Breast epithelium (tissue), 4 donors: Measurements from ENCODE around the gene SPATA16. TPM values are rescaled to one million over a fixed set of nuclear protein-coding genes. Genes with fewer than 3 reads are reported as not detected.

Source experiments
- DNase-seq, 2 donors: peaks; one replicate each; pipeline ENCODE4 v3.0.0-alpha.2; 2019; ENCODE audit warnings: low spot score in 2 of 2
- H3K27ac ChIP-seq, 2 donors: fragments of 200-600 bp; sonication (generic) in 1 of 2; one replicate each; pipeline ENCODE4 v1.5.1; 2016 to 2019; ENCODE audit warnings: mild to moderate bottlenecking in 1 of 2
- H3K27me3 ChIP-seq, 2 donors: fragments of 200-600 bp; sonication (generic) in 1 of 2; one replicate each; pipeline versions ENCODE4 v1.5.1 to v1.6.0; 2017 to 2019; ENCODE audit warnings: control low read depth in 1 of 2, mild to moderate bottlenecking in 1 of 2
- H3K36me3 ChIP-seq: fragments of 200-600 bp; one replicate; pipeline ENCODE4 v1.5.1; 2019
- H3K4me1 ChIP-seq, 2 donors: fragments of 200-600 bp; sonication (generic); one replicate each; pipeline ENCODE4 v1.5.1; 2016 to 2019; ENCODE audit warnings: control low read depth in 1 of 2
- H3K4me3 ChIP-seq, 3 donors: fragments of 200-600 bp; sonication (generic); 1 replicate in 2 of 3; 2 replicates in 1 of 3; pipeline ENCODE4 v1.5.1; 2016 to 2019; ENCODE audit warnings: mild to moderate bottlenecking in 3 of 3, moderate library complexity in 2 of 3
- H3K9me3 ChIP-seq, 2 donors: fragments of 200-600 bp; sonication (generic) in 1 of 2; one replicate each; pipeline ENCODE4 v1.5.1; 2016 to 2019; ENCODE audit warnings: control low read depth in 1 of 2
- CTCF ChIP-seq, 3 donors: fragments of 450-650 bp; IDR thresholded peaks; one replicate each; pipeline ENCODE4 v1.5.1; 2016 to 2017; ENCODE audit warnings: antibody characterized with exemption in 3 of 3, mild to moderate bottlenecking in 3 of 3, moderate library complexity in 3 of 3
- POLR2A ChIP-seq: fragments of 450-650 bp; IDR thresholded peaks from one replicate; pipeline ENCODE4 v1.6.1; 2016; ENCODE audit warnings: antibody characterized with exemption, mild to moderate bottlenecking, moderate library complexity
- POLR2AphosphoS5 ChIP-seq, 3 donors: sonication (generic); formaldehyde crosslinking; IDR thresholded peaks; one replicate each; pipeline ENCODE4 v1.6.1; 2017; ENCODE audit warnings: antibody characterized with exemption in 3 of 3
- intact Hi-C: fragments of 100-400 bp; cut with DNase I; formaldehyde crosslinking; loops from one replicate; pipeline ENCODE4 v1.15.1; 2023; ENCODE audit warnings: low total_unique reads
- total RNA-seq, 3 donors: library from RNA; depleted of rRNA; stranded (reverse); fragments of >200 nt; gene quantifications; one replicate each; pipeline ENCODE4 v1.1.0, GENCODE V29; 2016

Gene SPATA16
- total RNA-seq, 3 donors from 2014 or later, result not detected

GRCh38 chr3:173043757-173044156 lies 97.3 kb downstream of the SPATA16 start:
- Histone ChIP-seq H3K27ac (no peak overlapping the region), H3K9me3 (no peaks in the 10 kb centered on the region), H3K4me1 (no peaks in the 10 kb centered on the region), H3K27me3 (no peaks in the 10 kb centered on the region), H3K36me3 (no peaks in the 10 kb centered on the region), H3K4me3 (no peak overlapping the region)
- no peak for DNase-seq
- TF ChIP-seq POLR2AphosphoS5 (IDR thresholded peaks at IDR 0.05) (no peak), POLR2A (no peak), CTCF (IDR thresholded peaks at IDR 0.05) (no peak)
- intact Hi-C loops, result loop anchor here (5.0 kb wide), 1 partner anchor 494 kb away; no protein-coding TSS in a partner anchor

- TF ChIP-seq CTCF (IDR thresholded peaks at IDR 0.05) (no peak), POLR2A (no peak), POLR2AphosphoS5 (IDR thresholded peaks at IDR 0.05) (no peak)
- intact Hi-C loops, result no loop called here
These were observed 102.6 kb downstream of the SPATA16 start for GRCh38 chr3:173038484-173038871.

GRCh38 chr3:173037840-173038483 lies 103.1 kb downstream of the SPATA16 start:
- no peaks in the 10 kb centered on the region for H3K9me3 ChIP-seq
- H3K4me3 ChIP-seq, result no peak overlapping the region
- TF ChIP-seq CTCF (IDR thresholded peaks at IDR 0.05), result no peak
- no peak for TF ChIP-seq POLR2AphosphoS5 (IDR thresholded peaks at IDR 0.05)
- no peak for TF ChIP-seq POLR2A
- no peaks in the 10 kb centered on the region for H3K27me3 ChIP-seq
- no peaks in the 10 kb centered on the region for H3K4me1 ChIP-seq
- DNase-seq, result no peak
- intact Hi-C loops, result no loop called here
- no peak overlapping the region for H3K27ac ChIP-seq
- no peaks in the 10 kb centered on the region for H3K36me3 ChIP-seq

More at GRCh38 chr3:173038484-173038871, 102.6 kb downstream of the SPATA16 start:
- H3K4me3 ChIP-seq, result no peak overlapping the region
- no peaks in the 10 kb centered on the region for H3K9me3 ChIP-seq
- H3K27ac ChIP-seq, result no peak overlapping the region
- H3K27me3 ChIP-seq, result no peaks in the 10 kb centered on the region
- DNase-seq, result no peak
- H3K4me1 ChIP-seq, result no peaks in the 10 kb centered on the region
- H3K36me3 ChIP-seq, result no peaks in the 10 kb centered on the region

GRCh38 chr3:173030273-173030672 lies 110.8 kb downstream of the SPATA16 start:
- no peaks in the 10 kb centered on the region for H3K36me3 ChIP-seq
- H3K27ac ChIP-seq, result no peak overlapping the region
- TF ChIP-seq POLR2AphosphoS5 (IDR thresholded peaks at IDR 0.05) (no peak), CTCF (IDR thresholded peaks at IDR 0.05) (no peak), POLR2A (no peak)
- H3K9me3 ChIP-seq, result no peaks in the 10 kb centered on the region
- no peaks in the 10 kb centered on the region for H3K4me1 ChIP-seq
- no peaks in the 10 kb centered on the region for H3K27me3 ChIP-seq
- no peak for DNase-seq
- intact Hi-C loops, result no loop called here
- no peak overlapping the region for H3K4me3 ChIP-seq

- no peaks in the 10 kb centered on the region for H3K36me3 ChIP-seq
- no peaks in the 10 kb centered on the region for H3K27me3 ChIP-seq
- no peaks in the 10 kb centered on the region for H3K4me1 ChIP-seq
- H3K9me3 ChIP-seq, result no peaks in the 10 kb centered on the region
- H3K27ac ChIP-seq, result no peak overlapping the region
- DNase-seq, result no peak
- no peak for TF ChIP-seq POLR2AphosphoS5 (IDR thresholded peaks at IDR 0.05)
- intact Hi-C loops, result no loop called here
- H3K4me3 ChIP-seq, result no peak overlapping the region
These were observed 112.7 kb downstream of the SPATA16 start for GRCh38 chr3:173028351-173028750.
